HepG2 (cell line): ENCODE measurements around the gene NUP214. TPM values are rescaled to one million over a fixed set of nuclear protein-coding genes. Genes with fewer than 3 reads are reported as not detected.

Experiments used
- ATAC-seq: fragments of 200-7000 bp; cut with Tn5 transposase; 3 replicates; pipeline ENCODE4 v1.9.1; 2020; ENCODE audit warnings: mild to moderate bottlenecking, moderate library complexity
- BruUV-seq: library from RNA; stranded (reverse); fragments of 400-500 nt; replicated peaks from 2 replicates; lab custom pipeline; 2021; lab: Mats Ljungman, UMichigan
- CTCF ChIA-PET: fragments of 300-600 bp; formaldehyde crosslinking; extraction: SDS; loops from one replicate; lab custom pipeline; 2021; ENCODE audit warnings: low total read pairs, inconsistent platforms, low intra/inter-chr PET ratio; lab: Yijun Ruan, JAX
- POLR2A ChIA-PET: fragments of 350-600 bp; sonication (Branson Sonifier 250); formaldehyde crosslinking; loops from one replicate; lab custom pipeline; 2020; ENCODE audit warnings: antibody characterized with exemption, inconsistent platforms; lab: Yijun Ruan, JAX
- DNase-seq: peaks from one replicate; pipeline ENCODE4 v3.0.0-alpha.2; 2015; ENCODE audit warnings: low spot score
- FAIRE-seq: peaks from 3 replicates; lab custom pipeline; 2011; peaks lifted over from hg19 to GRCh38; lab: Jason Lieb, UNC
- H2AFZ ChIP-seq: one replicate; pipeline ENCODE4 v1.6.1; 2011; ENCODE audit warnings: low read length, inconsistent platforms
- H3K27ac ChIP-seq: fragments of 300-600 bp; 3 replicates; pipeline ENCODE4 v1.8.0; 2011; ENCODE audit warnings: mixed run types, mild to moderate bottlenecking, mixed read lengths, low read length, inconsistent platforms; ENCODE audit not compliant: insufficient read depth; ENCODE audit errors: extremely low read length
- H3K27me3 ChIP-seq, 2 experiments: fragments of 200-600 bp in 1 of 2; 2 replicates in 1 of 2; 3 replicates in 1 of 2; pipeline versions ENCODE4 v1.6.0 to v1.8.0; 2011; ENCODE audit warnings: low read length in 2 of 2, mild to moderate bottlenecking in 2 of 2, moderate library complexity in 2 of 2, inconsistent platforms in 1 of 2; ENCODE audit not compliant: insufficient read depth in 2 of 2, control insufficient read depth in 1 of 2
- H3K36me3 ChIP-seq, 2 experiments: fragments of 200-600 bp in 1 of 2; replicated peaks in 1 of 2; 2 replicates in 1 of 2; 3 replicates in 1 of 2; pipeline versions ENCODE4 v1.5.1 to v1.8.0; 2011; ENCODE audit warnings: low read length in 2 of 2, inconsistent platforms in 1 of 2; ENCODE audit not compliant: insufficient read depth in 2 of 2, control insufficient read depth in 1 of 2
- H3K4me1 ChIP-seq: 2 replicates; pipeline ENCODE4 v1.5.1; 2012; ENCODE audit warnings: low read length, inconsistent platforms; ENCODE audit not compliant: insufficient read depth
- H3K4me2 ChIP-seq: 2 replicates; pipeline ENCODE4 v1.6.0; 2011; ENCODE audit warnings: low read depth, low read length, inconsistent platforms
- H3K4me3 ChIP-seq, 3 experiments: fragments of 200-600 bp in 1 of 3; sonication (generic), shearing (Covaris generic) in 1 of 3; replicated peaks in 1 of 3; 2 replicates each; pipeline ENCODE4 v1.5.1; 2011 to 2016; ENCODE audit warnings: low read length in 3 of 3, inconsistent platforms in 2 of 3, low read depth in 2 of 3, mild to moderate bottlenecking in 2 of 3, control low read depth in 1 of 3, mixed read lengths in 1 of 3; ENCODE audit not compliant: insufficient read depth in 1 of 3
- H3K79me2 ChIP-seq: one replicate; pipeline ENCODE4 v1.6.1; 2011; ENCODE audit warnings: low read length, inconsistent platforms; ENCODE audit not compliant: insufficient read depth
- H3K9ac ChIP-seq: 2 replicates; pipeline ENCODE4 v1.6.0; 2011; ENCODE audit warnings: mild to moderate bottlenecking, low read depth, low read length, inconsistent platforms; ENCODE audit not compliant: insufficient read depth
- H3K9me3 ChIP-seq: 2 replicates; pipeline ENCODE4 v1.5.1; 2012; ENCODE audit warnings: mild to moderate bottlenecking, low read length
- H4K20me1 ChIP-seq: 2 replicates; pipeline ENCODE4 v1.6.0; 2011; ENCODE audit warnings: inconsistent platforms, mild to moderate bottlenecking, low read length, moderate library complexity; ENCODE audit not compliant: insufficient read depth
- ARID3A ChIP-seq: IDR thresholded peaks from 2 replicates; pipeline ENCODE4 v1.6.1; 2012; ENCODE audit warnings: low read depth, low read length, improper control_type of control experiment
- ATAD3A ChIP-seq: sonication (generic); formaldehyde crosslinking; IDR thresholded peaks from 2 replicates; pipeline ENCODE4 v1.4.0; 2020; ENCODE audit warnings: missing genetic modification reagents
- BCL6 ChIP-seq: IDR thresholded peaks from 2 replicates; pipeline ENCODE4 v1.6.1; 2016; ENCODE audit warnings: missing genetic modification reagents, missing compliant biosample characterization
- HOXA7 ChIP-seq: sonication (generic); formaldehyde crosslinking; IDR thresholded peaks from 2 replicates; pipeline ENCODE4 v1.8.1; 2022; ENCODE audit warnings: mild to moderate bottlenecking, missing genetic modification reagents, moderate library complexity
- KMT2A ChIP-seq: sonication (generic); formaldehyde crosslinking; IDR thresholded peaks from 2 replicates; pipeline ENCODE4 v1.4.0; 2020; ENCODE audit warnings: missing genetic modification reagents
- XRCC5 ChIP-seq: fragments of 200-400 bp; formaldehyde crosslinking; optimal IDR thresholded peaks from 2 replicates; pipeline ENCODE3; 2017; ENCODE audit warnings: mild to moderate bottlenecking, low read length
- ZFP91 ChIP-seq: sonication (generic); formaldehyde crosslinking; IDR thresholded peaks from 2 replicates; pipeline ENCODE4 v1.9.0; 2022; ENCODE audit warnings: missing genetic modification reagents, mild to moderate bottlenecking, borderline replicate concordance
- ZNF563 ChIP-seq: sonication (generic); formaldehyde crosslinking; IDR thresholded peaks from 2 replicates; pipeline ENCODE4 v1.8.0; 2022; ENCODE audit warnings: mild to moderate bottlenecking, moderate library complexity, missing genetic modification reagents
- ZNF672 ChIP-seq: sonication (generic); formaldehyde crosslinking; IDR thresholded peaks from 2 replicates; pipeline ENCODE4 v1.8.1; 2022; ENCODE audit warnings: missing genetic modification reagents
- WGBS: methylation state at CpG from one replicate; pipeline ENCODE4 v1.1.6; 2017; ENCODE audit warnings: low lambda C conversion rate; 5-methylcytosine and 5-hydroxymethylcytosine counted together
- in situ Hi-C: cut with HindIII; loops from 2 replicates; pipeline ENCODE4 v1.10.0; 2017; ENCODE audit warnings: low pct_unique_long_range_greater_than_20kb; ENCODE audit not compliant: extremely low pct_ligation_motif_present
- intact Hi-C: fragments of 100-400 bp; cut with micrococcal nuclease; formaldehyde crosslinking; loops from one replicate; pipeline ENCODE4 v1.10.0; 2022; ENCODE audit not compliant: unreplicated experiment
- polyA plus RNA-seq, 8 experiments: library from polyadenylated mRNA; depleted of rRNA in 3 of 8; stranded (reverse) in 7 of 8; unstranded in 1 of 8; fragments of >200 nt; fragmentation: Illumina TruSeq in 4 of 8; extraction: Trizol in 4 of 8; gene quantifications; 2 replicates each; pipeline versions ENCODE4 v1.2.1 to v1.2.3, GENCODE V29; 2011 to 2016; ENCODE audit warnings: low read depth in 4 of 8, missing spikeins in 1 of 8, mixed read lengths in 1 of 8; ENCODE audit not compliant: insufficient read depth in 1 of 8
- total RNA-seq, 5 experiments: library from RNA; depleted of rRNA; stranded (reverse); fragments of >200 nt; fragmentation: Illumina TruSeq; extraction: Trizol; gene quantifications; 2 replicates each; pipeline ENCODE4 v1.2.3, GENCODE V29; 2016; ENCODE audit warnings: low read depth in 1 of 5

The NUP214 gene
- total and polyA plus RNA-seq, 2 of the 13 experiments (the other 11 are each of a cell fraction or from before 2014, with no cell fraction given): 8.4 to 16.0 TPM

GRCh38 chr9:131185924-131186323, 60.5 kb downstream of the NUP214 start:
- Histone ChIP-seq H3K79me2 (no peaks in the 10 kb centered on the region), H3K9me3 (no peaks in the 10 kb centered on the region), H3K36me3 (peaks cover 10 to 79% of the 10 kb centered on the region in 2 experiments), H3K4me2 (no peak overlapping the region), H4K20me1 (no peaks in the 10 kb centered on the region), H3K4me3 (no peak overlapping the region), H3K9ac (no peak overlapping the region), H3K27ac (no peak overlapping the region), H3K27me3 (no peaks in the 10 kb centered on the region), H3K4me1 (no peaks in the 10 kb centered on the region), H2AFZ (no peak overlapping the region)
- intact Hi-C loops: no loop called here
- no peak for TF ChIP-seq KMT2A (CRISPR knock-in tag)
- no peak for TF ChIP-seq ZNF563 (CRISPR knock-in tag)
- TF ChIP-seq ARID3A: no peak
- TF ChIP-seq ATAD3A (CRISPR knock-in tag): no peak
- TF ChIP-seq ZFP91: no peak
- DNase-seq (no peak), ATAC-seq (no peak), FAIRE-seq (no peak)
- BruUV-seq: no TSS peak
- 100% methylated on average over 3 of the region's 3 CpGs for WGBS
- ChIA-PET CTCF (no interaction called here), POLR2A (no interaction called here)
- in situ Hi-C loops: no loop called here

GRCh38 chr9:131186622-131187021, 61.2 kb downstream of the NUP214 start:
- Histone ChIP-seq H3K79me2 (no peaks in the 10 kb centered on the region), H3K9me3 (no peaks in the 10 kb centered on the region), H4K20me1 (no peaks in the 10 kb centered on the region), H2AFZ (no peak overlapping the region), H3K4me1 (no peaks in the 10 kb centered on the region), H3K4me3 (no peak overlapping the region), H3K36me3 (peaks cover 10 to 79% of the 10 kb centered on the region in 2 experiments), H3K27ac (no peak overlapping the region), H3K27me3 (no peaks in the 10 kb centered on the region), H3K9ac (no peak overlapping the region), H3K4me2 (no peak overlapping the region)
- no peak for ATAC-seq
- in situ Hi-C loops (no loop called here), intact Hi-C loops (no loop called here)
- no TSS peak for BruUV-seq
- DNase-seq: no peak
- no peak for TF ChIP-seq BCL6
- no peak for TF ChIP-seq ZNF672 (CRISPR knock-in tag)
- TF ChIP-seq HOXA7 (CRISPR knock-in tag): no peak
- no peak for TF ChIP-seq XRCC5
- FAIRE-seq: no peak
- 96% methylated on average over 4 of the region's 4 CpGs for WGBS
- ChIA-PET POLR2A (no interaction called here), CTCF (no interaction called here)
